WTC11 (cell line): ENCODE measurements around the gene FITM1. TPM values are rescaled to one million over a fixed set of nuclear protein-coding genes. Genes with fewer than 3 reads are reported as not detected.

Experiments used
- ATAC-seq: fragments of 200-7000 bp; cut with Tn5 transposase; 2 replicates; pipeline ENCODE4 v1.10.0; 2021; ENCODE audit warnings: mild to moderate bottlenecking, moderate library complexity
- CTCF ChIA-PET: fragments of 300-600 bp; sonication (Branson Sonifier 250); formaldehyde crosslinking; loops from one replicate; lab custom pipeline; 2021; ENCODE audit warnings: antibody characterized with exemption; lab: Charles Lee
- POLR2A ChIA-PET: fragments of 350-600 bp; sonication (Branson Sonifier 250); formaldehyde crosslinking; loops from one replicate; lab custom pipeline; 2021; ENCODE audit warnings: antibody characterized with exemption; lab: Charles Lee
- DNase-seq: peaks from one replicate; pipeline ENCODE4 v3.0.0; 2021; ENCODE audit warnings: low spot score
- H3K27ac Mint-ChIP-seq: 2 replicates; pipeline ENCODE4 v1.8.0; 2021; ENCODE audit warnings: mixed read lengths
- H3K27me3 Mint-ChIP-seq: 2 replicates; pipeline ENCODE4 v1.8.0; 2021; ENCODE audit warnings: low read depth, mild to moderate bottlenecking, moderate library complexity, mixed read lengths
- H3K36me3 Mint-ChIP-seq: 2 replicates; pipeline ENCODE4 v1.8.0; 2021; ENCODE audit warnings: mixed read lengths
- H3K4me1 Mint-ChIP-seq: 2 replicates; pipeline ENCODE4 v1.8.0; 2022; ENCODE audit warnings: mixed read lengths
- H3K4me3 Mint-ChIP-seq: 2 replicates; pipeline ENCODE4 v1.8.0; 2021; ENCODE audit warnings: mild to moderate bottlenecking, moderate library complexity, mixed read lengths
- H3K9me3 Mint-ChIP-seq: 2 replicates; pipeline ENCODE4 v1.8.0; 2021; ENCODE audit warnings: mixed read lengths
- EMX1 ChIP-seq: fragments of 250-450 bp; sonication (Bioruptor Pico); IDR thresholded peaks from 2 replicates; pipeline ENCODE4 v1.8.0; 2021; ENCODE audit warnings: mild to moderate bottlenecking
- FOXJ3 ChIP-seq: sonication (generic); formaldehyde crosslinking; IDR thresholded peaks from 2 replicates; pipeline ENCODE4 v1.9.0; 2021; ENCODE audit warnings: missing genetic modification reagents, mild to moderate bottlenecking, borderline replicate concordance
- HMGA2 ChIP-seq: fragments of 250-450 bp; sonication (Bioruptor Pico); IDR thresholded peaks from 2 replicates; pipeline ENCODE4 v1.4.0; 2021; ENCODE audit warnings: mild to moderate bottlenecking, moderate library complexity
- KAT7 ChIP-seq: sonication (generic); formaldehyde crosslinking; IDR thresholded peaks from 2 replicates; pipeline ENCODE4 v1.8.1; 2023; ENCODE audit warnings: missing genetic modification reagents, mild to moderate bottlenecking, borderline replicate concordance
- MYBL2 ChIP-seq: sonication (generic); formaldehyde crosslinking; IDR thresholded peaks from 2 replicates; pipeline ENCODE4 v1.8.1; 2023; ENCODE audit warnings: mild to moderate bottlenecking, moderate library complexity, missing genetic modification reagents
- RELA ChIP-seq: sonication (generic); formaldehyde crosslinking; IDR thresholded peaks from 2 replicates; pipeline ENCODE4 v1.8.1; 2022; ENCODE audit warnings: missing genetic modification reagents, mild to moderate bottlenecking, borderline replicate concordance
- RORB ChIP-seq: fragments of 250-450 bp; sonication (Bioruptor Pico); IDR thresholded peaks from 2 replicates; pipeline ENCODE4 v1.9.0; 2021; ENCODE audit warnings: mild to moderate bottlenecking
- TEAD4 ChIP-seq: sonication (generic); formaldehyde crosslinking; IDR thresholded peaks from 2 replicates; pipeline ENCODE4 v1.8.0; 2022; ENCODE audit warnings: mild to moderate bottlenecking, missing genetic modification reagents
- ZNF263 ChIP-seq: sonication (generic); formaldehyde crosslinking; IDR thresholded peaks from 2 replicates; pipeline ENCODE4 v1.8.1; 2022; ENCODE audit warnings: low read depth, mild to moderate bottlenecking, moderate library complexity, missing genetic modification reagents
- ZNF317 ChIP-seq: sonication (generic); formaldehyde crosslinking; IDR thresholded peaks from 2 replicates; pipeline ENCODE4 v1.8.1; 2023; ENCODE audit warnings: low read depth, mild to moderate bottlenecking, moderate library complexity, missing genetic modification reagents, borderline replicate concordance
- ZNF396 ChIP-seq: fragments of 250-450 bp; sonication (Bioruptor Pico); IDR thresholded peaks from 2 replicates; pipeline ENCODE4 v1.8.0; 2021; ENCODE audit warnings: mild to moderate bottlenecking, moderate library complexity, borderline replicate concordance
- total RNA-seq: library from RNA; stranded (reverse); gene quantifications from 3 replicates; pipeline ENCODE4 v1.2.3, GENCODE V29; 2021
- TF ChIP-seq, protein P1 (sequence below): sonication (generic); formaldehyde crosslinking; IDR thresholded peaks from 2 replicates; pipeline ENCODE4 v1.8.1; 2022; ENCODE audit warnings: mild to moderate bottlenecking, missing genetic modification reagents, moderate library complexity, borderline replicate concordance
- TF ChIP-seq, protein P2 (sequence below): sonication (generic); formaldehyde crosslinking; conservative IDR thresholded peaks from 2 replicates; pipeline ENCODE4 v1.8.1; 2022; ENCODE audit warnings: mild to moderate bottlenecking, missing genetic modification reagents
- TF ChIP-seq, protein P3 (sequence below): sonication (generic); formaldehyde crosslinking; IDR thresholded peaks from 2 replicates; pipeline ENCODE4 v1.8.1; 2023; ENCODE audit warnings: mild to moderate bottlenecking, moderate library complexity, missing genetic modification reagents
- TF ChIP-seq, protein P4 (sequence below): sonication (generic); formaldehyde crosslinking; IDR thresholded peaks from 2 replicates; pipeline ENCODE4 v1.8.0; 2023; ENCODE audit warnings: missing genetic modification reagents
- TF ChIP-seq, protein P5 (sequence below): fragments of 250-450 bp; sonication (Bioruptor Pico); conservative IDR thresholded peaks from 2 replicates; pipeline ENCODE4 v1.9.0; 2021; ENCODE audit warnings: mild to moderate bottlenecking
- TF ChIP-seq, protein P6 (sequence below): fragments of 250-450 bp; sonication (Bioruptor Pico); IDR thresholded peaks from 2 replicates; pipeline ENCODE4 v2.1.2; 2022; ENCODE audit warnings: mild to moderate bottlenecking, moderate library complexity
- TF ChIP-seq, protein P7 (sequence below): sonication (generic); formaldehyde crosslinking; IDR thresholded peaks from 2 replicates; pipeline ENCODE4 v1.8.1; 2022; ENCODE audit warnings: missing genetic modification reagents, borderline replicate concordance

FITM1 gene
- total RNA-seq, 1 experiment from 2014 or later: not detected

DNA sequence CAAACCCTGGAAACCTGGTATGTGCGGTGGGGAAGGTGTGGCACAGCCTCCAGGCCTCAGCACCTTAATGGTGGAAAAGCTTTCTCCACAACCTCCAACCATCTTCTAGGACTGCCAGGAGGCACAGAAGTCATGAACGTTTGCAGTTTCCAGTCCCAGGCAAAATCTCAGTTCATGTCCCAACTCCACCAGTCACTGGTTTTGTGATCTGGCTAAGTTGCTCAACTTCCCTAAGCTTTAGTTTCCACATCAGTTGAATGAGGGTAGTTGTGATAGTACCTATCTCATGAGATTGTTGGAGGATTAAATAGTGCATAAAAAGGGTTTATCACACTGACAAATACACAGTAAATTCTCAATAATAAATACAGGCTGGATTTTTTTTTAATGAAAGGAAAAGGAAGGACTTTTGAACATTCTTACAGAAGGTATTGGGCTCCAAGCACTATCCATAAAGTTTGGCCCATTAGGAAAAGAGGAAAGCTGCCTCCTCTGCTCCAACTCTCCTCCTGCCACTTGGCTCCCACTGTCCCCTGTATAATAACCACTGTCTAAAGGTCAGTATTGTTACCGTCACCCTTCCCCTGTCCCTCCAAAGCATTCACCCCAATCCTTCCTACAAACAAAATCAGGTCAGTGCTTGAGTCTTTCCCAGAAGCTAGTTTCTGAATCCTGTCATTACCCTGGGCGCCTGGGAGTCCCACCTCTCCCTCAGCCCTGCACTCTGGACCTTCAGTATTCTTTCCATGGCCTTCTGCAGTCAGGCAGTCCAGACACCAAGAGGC, 30.1 kb upstream of the FITM1 start:
- ChIA-PET POLR2A (interaction anchor here (1.1 kb wide), 1 partner anchor 9 kb away, joined by 3 read pairs; no protein-coding TSS in a partner anchor), CTCF (interaction anchor here (1.0 to 1.3 kb wide), 2 partner anchors 8 to 15 kb away, joined by 3 to 7 read pairs; partner anchors contain the start of gene NRL)
- Mint-ChIP-seq H3K27ac (no peak overlapping the region), H3K36me3 (peaks cover 56% of the 10 kb centered on the region), H3K4me1 (peaks cover 7% of the 10 kb centered on the region), H3K27me3 (no peaks in the 10 kb centered on the region), H3K4me3 (no peak overlapping the region), H3K9me3 (peaks cover 22% of the 10 kb centered on the region)
- ATAC-seq: no peak
- DNase-seq: no peak
- TF ChIP-seq EMX1 (CRISPR knock-in tag): no peak
- TF ChIP-seq, protein P1, sequence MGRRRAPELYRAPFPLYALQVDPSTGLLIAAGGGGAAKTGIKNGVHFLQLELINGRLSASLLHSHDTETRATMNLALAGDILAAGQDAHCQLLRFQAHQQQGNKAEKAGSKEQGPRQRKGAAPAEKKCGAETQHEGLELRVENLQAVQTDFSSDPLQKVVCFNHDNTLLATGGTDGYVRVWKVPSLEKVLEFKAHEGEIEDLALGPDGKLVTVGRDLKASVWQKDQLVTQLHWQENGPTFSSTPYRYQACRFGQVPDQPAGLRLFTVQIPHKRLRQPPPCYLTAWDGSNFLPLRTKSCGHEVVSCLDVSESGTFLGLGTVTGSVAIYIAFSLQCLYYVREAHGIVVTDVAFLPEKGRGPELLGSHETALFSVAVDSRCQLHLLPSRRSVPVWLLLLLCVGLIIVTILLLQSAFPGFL (CRISPR knock-in tag): 0 out of 2 replicates have a peak, but pooled peaks have one; percentile 26

DNA sequence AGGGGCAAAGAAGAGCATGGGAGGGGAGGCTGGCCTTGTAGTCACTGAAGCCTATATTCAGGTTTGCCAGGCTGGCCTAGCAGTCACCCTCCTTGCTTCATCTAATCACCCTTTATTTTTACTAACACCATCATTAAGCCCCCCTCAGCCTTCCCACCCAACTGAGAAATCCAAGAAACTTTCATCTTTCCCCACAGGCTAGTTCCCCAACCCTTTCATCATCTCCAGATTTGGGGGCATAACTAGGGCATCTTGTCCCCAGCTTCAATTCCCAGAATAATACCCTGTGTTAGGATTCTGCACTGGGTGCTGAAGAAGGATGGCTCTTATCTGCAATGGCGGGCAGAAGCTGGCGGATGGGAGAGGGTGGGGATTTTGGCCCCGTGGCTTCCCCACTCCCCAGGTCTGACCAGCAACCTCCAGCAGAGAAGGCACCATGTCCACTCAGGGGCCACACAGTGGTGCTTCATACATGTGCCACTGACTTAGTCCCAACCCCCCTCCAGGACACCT, 29.4 kb upstream of the FITM1 start:
- H3K4me3 Mint-ChIP-seq: no peak overlapping the region
- ChIA-PET POLR2A (interaction anchor here (1.1 kb wide), 1 partner anchor 8 kb away, joined by 3 read pairs; no protein-coding TSS in a partner anchor), CTCF (interaction anchor here (1.0 to 1.3 kb wide), 2 partner anchors 8 to 14 kb away, joined by 3 to 7 read pairs; partner anchors contain the start of gene NRL)
- no peaks in the 10 kb centered on the region; the same call in 1 of the 2 replicates for H3K27me3 Mint-ChIP-seq
- H3K36me3 Mint-ChIP-seq: peaks cover 55% of the 10 kb centered on the region
- TF ChIP-seq RORB (CRISPR knock-in tag): no peak
- TF ChIP-seq, protein P2, sequence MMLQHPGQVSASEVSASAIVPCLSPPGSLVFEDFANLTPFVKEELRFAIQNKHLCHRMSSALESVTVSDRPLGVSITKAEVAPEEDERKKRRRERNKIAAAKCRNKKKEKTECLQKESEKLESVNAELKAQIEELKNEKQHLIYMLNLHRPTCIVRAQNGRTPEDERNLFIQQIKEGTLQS (CRISPR knock-in tag): no peak
- no peak for TF ChIP-seq FOXJ3 (CRISPR knock-in tag)
- H3K4me1 Mint-ChIP-seq: 0 out of 2 replicates have a peak, but pooled peaks cover 2% of the 10 kb centered on the region
- peaks cover 26% of the 10 kb centered on the region for H3K9me3 Mint-ChIP-seq
- H3K27ac Mint-ChIP-seq: no peak overlapping the region
- DNase-seq (no peak), ATAC-seq (no peak)

DNA sequence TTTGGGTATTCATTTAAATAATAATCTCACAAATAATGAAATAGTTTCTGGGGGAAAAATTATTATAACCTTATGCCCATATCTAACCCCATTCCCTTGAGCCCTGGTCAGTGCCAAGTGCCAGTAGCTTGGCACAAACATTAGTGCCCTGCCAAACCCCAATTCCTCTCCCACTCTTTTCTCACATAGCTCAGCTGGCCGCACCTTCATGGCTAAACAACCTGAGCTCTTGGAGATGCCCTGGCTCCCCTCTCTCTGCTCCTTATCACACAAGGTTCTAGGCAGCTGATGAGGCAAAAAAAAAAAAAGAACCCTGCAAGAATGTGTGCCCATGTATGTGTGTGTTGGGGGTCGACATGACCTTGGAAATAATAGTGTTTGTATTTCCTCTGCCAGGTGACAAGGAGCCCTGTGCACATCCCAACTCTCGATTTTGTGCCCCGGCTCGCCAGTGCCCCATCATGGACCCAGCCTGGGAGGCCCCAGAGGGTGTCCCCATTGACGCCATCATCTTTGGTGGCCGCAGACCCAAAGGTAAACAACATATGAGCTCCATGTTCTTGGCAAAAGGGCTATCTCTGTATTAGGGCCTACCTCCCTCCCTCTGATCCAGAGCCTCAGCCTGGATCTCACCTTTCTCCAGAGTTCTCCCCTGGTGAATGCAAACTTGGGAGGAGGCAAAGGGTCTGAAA, 28.0 kb upstream of the FITM1 start:
- no peaks in the 10 kb centered on the region; the same call in 1 of the 2 replicates for H3K27me3 Mint-ChIP-seq
- no peak overlapping the region for H3K4me3 Mint-ChIP-seq
- DNase-seq (no peak), ATAC-seq (no peak)
- ChIA-PET CTCF (interaction anchor here (1.0 kb wide), 1 partner anchor 44 kb away, joined by 3 read pairs; no protein-coding TSS in a partner anchor), POLR2A (interaction anchor here (0.6 to 5.7 kb wide), 4 partner anchors 8 to 30 kb away, joined by 3 to 29 read pairs (median 6); partner anchors contain the start of genes DCAF11, NRL and PCK2)
- H3K9me3 Mint-ChIP-seq: peaks cover 27% of the 10 kb centered on the region
- peaks cover 49% of the 10 kb centered on the region for H3K36me3 Mint-ChIP-seq
- H3K4me1 Mint-ChIP-seq: no peaks in the 10 kb centered on the region
- H3K27ac Mint-ChIP-seq: no peak overlapping the region
- TF ChIP-seq, protein P3, sequence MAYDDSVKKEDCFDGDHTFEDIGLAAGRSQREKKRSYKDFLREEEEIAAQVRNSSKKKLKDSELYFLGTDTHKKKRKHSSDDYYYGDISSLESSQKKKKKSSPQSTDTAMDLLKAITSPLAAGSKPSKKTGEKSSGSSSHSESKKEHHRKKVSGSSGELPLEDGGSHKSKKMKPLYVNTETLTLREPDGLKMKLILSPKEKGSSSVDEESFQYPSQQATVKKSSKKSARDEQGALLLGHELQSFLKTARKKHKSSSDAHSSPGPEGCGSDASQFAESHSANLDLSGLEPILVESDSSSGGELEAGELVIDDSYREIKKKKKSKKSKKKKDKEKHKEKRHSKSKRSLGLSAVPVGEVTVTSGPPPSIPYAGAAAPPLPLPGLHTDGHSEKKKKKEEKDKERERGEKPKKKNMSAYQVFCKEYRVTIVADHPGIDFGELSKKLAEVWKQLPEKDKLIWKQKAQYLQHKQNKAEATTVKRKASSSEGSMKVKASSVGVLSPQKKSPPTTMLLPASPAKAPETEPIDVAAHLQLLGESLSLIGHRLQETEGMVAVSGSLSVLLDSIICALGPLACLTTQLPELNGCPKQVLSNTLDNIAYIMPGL (CRISPR knock-in tag): no peak
- TF ChIP-seq, protein P4, sequence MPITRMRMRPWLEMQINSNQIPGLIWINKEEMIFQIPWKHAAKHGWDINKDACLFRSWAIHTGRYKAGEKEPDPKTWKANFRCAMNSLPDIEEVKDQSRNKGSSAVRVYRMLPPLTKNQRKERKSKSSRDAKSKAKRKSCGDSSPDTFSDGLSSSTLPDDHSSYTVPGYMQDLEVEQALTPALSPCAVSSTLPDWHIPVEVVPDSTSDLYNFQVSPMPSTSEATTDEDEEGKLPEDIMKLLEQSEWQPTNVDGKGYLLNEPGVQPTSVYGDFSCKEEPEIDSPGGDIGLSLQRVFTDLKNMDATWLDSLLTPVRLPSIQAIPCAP (CRISPR knock-in tag): no peak
- TF ChIP-seq EMX1 (CRISPR knock-in tag) (no peak), TEAD4 (CRISPR knock-in tag) (no peak), KAT7 (CRISPR knock-in tag) (no peak), MYBL2 (CRISPR knock-in tag) (no peak), ZNF317 (CRISPR knock-in tag) (no peak), ZNF263 (no peak), HMGA2 (no peak), RELA (CRISPR knock-in tag) (no peak), ZNF396 (no peak)
- TF ChIP-seq, protein P5, sequence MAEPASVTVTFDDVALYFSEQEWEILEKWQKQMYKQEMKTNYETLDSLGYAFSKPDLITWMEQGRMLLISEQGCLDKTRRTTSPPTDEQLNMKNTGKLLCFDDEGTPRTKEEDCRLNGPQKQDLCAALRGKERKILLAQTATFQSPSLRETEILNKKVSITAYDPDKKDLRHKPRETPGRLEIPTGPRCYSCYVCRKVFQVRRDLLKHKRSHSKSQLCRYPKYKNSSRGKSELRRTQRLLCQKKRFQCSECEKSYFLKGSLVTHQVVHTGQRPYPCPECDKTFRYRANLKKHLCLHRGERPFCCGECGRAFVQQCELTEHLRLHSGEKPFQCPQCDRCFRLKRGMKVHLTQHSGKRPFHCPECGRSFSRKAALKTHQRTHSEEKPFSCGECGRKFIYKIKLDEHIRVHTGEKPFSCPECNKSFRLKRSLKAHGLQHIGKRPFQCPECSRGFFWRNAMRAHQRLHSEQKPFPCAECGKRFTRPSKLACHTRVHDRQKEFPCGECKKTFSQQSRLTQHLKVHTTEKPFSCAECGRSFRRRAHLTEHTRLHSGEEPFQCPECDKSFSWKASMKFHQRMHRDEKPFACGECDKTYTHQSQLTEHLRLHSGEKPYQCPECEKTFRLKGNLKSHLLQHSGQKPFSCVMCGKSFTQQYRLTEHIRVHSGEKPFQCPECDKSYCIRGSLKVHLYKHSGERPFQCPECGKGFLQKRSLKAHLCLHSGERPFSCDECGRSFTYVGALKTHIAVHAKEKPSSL: no peak
- TF ChIP-seq, protein P6, sequence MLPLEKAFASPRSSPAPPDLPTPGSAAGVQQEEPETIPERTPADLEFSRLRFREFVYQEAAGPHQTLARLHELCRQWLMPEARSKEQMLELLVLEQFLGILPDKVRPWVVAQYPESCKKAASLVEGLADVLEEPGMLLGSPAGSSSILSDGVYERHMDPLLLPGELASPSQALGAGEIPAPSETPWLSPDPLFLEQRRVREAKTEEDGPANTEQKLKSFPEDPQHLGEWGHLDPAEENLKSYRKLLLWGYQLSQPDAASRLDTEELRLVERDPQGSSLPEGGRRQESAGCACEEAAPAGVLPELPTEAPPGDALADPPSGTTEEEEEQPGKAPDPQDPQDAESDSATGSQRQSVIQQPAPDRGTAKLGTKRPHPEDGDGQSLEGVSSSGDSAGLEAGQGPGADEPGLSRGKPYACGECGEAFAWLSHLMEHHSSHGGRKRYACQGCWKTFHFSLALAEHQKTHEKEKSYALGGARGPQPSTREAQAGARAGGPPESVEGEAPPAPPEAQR (CRISPR knock-in tag): no peak
- TF ChIP-seq, protein P7, sequence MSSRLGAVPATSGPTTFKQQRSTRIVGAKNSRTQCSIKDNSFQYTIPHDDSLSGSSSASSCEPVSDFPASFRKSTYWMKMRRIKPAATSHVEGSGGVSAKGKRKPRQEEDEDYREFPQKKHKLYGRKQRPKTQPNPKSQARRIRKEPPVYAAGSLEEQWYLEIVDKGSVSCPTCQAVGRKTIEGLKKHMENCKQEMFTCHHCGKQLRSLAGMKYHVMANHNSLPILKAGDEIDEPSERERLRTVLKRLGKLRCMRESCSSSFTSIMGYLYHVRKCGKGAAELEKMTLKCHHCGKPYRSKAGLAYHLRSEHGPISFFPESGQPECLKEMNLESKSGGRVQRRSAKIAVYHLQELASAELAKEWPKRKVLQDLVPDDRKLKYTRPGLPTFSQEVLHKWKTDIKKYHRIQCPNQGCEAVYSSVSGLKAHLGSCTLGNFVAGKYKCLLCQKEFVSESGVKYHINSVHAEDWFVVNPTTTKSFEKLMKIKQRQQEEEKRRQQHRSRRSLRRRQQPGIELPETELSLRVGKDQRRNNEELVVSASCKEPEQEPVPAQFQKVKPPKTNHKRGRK (CRISPR knock-in tag): no peak
